ENCODE measurements around the gene OXCT1. TPM values are rescaled to one million over a fixed set of nuclear protein-coding genes. Genes with fewer than 3 reads are reported as not detected.

Gene OXCT1
- total and polyA plus RNA-seq, 2 of the 4 experiments (the other 2 are of a cell fraction): 14.2 to 16.3 TPM

DNA sequence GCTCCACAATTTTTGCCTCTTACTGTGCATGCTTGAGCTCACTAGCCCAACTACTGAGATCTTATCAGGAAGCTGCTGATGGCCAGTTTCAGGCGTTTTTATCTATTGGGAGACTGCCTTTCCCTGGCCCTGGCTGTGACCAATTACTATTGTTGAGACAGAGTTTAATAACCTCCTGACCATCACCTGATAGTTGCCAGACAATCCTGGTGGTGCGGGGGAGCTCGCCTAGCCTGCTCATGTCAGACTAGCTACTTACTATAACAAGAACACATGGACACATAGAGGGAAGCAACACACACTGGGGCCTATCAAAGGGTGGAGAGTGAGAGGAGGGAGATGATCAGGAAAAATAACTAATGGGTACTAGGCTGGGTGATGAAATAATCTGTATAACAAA is 13.0 kb upstream of the OXCT1 start:
- whole genome bisulfite sequencing, 2 experiments (ENCODE audit: extremely low coverage in 2 of 2, insufficient read length in 1 of 2): no CpG with 5 or more reads among the region's 3 CpGs

More for the DNA sequence above, 13.0 kb upstream of the OXCT1 start:
- Histone ChIP-seq H3K27ac (ENCODE audit: insufficient read depth, low read length) (no peak overlapping the region), H3K4me1 (ENCODE audit: control insufficient read depth, insufficient read depth, low read length) (no peaks in the 10 kb centered on the region), H3K27me3 (ENCODE audit: control insufficient read depth, insufficient read depth, low read length) (peaks cover 2% of the 10 kb centered on the region), H4K20me1 (ENCODE audit: insufficient read depth, low read length) (no peaks in the 10 kb centered on the region), H3K4me3 (ENCODE audit: insufficient read depth, low read depth, low read length) (no peak overlapping the region), H3K79me1 (ENCODE audit: low read depth in 1 of 2, low read length in 2 of 2) (no peaks in the 10 kb centered on the region), H2BK120ac (ENCODE audit: low read depth, low read length) (no peak overlapping the region), H3K4ac (ENCODE audit: low read depth, low read length) (no peak overlapping the region), H3K4me2 (ENCODE audit: low read depth, low read length) (no peak overlapping the region), H2AFZ (replicated peaks; ENCODE audit: low read length, poor library complexity) (no peak overlapping the region), H3K18ac (ENCODE audit: low read depth, low read length) (no peak overlapping the region), H3K9me1 (ENCODE audit: insufficient read depth, low read length) (no peaks in the 10 kb centered on the region), H2AK5ac (ENCODE audit: low read depth, low read length) (no peak overlapping the region), H4K8ac (ENCODE audit: low read depth in 2 of 2, low read length in 2 of 2) (no peak overlapping the region), H3K9me3 (ENCODE audit: control insufficient read depth, insufficient read depth, low read length) (no peaks in the 10 kb centered on the region), H2BK5ac (ENCODE audit: low read depth, low read length, poor library complexity, severe bottlenecking) (no peak overlapping the region), H3K9ac (ENCODE audit: low read depth, low read length) (no peak overlapping the region), H2AK9ac (replicated peaks; ENCODE audit: low read depth, low read length, poor library complexity) (no peak overlapping the region), H3K36me3 (ENCODE audit: control insufficient read depth, insufficient read depth, low read length) (no peaks in the 10 kb centered on the region), H3K23ac (ENCODE audit: low read depth, low read length) (no peak overlapping the region), H2BK15ac (ENCODE audit: low read depth, low read length) (no peak overlapping the region), H2BK20ac (ENCODE audit: low read depth, low read length) (no peak overlapping the region), H3K14ac (replicated peaks; ENCODE audit: low read depth, low read length) (no peak overlapping the region), H4K91ac (ENCODE audit: insufficient read depth, low read depth, low read length) (no peak overlapping the region), H4K5ac (ENCODE audit: low read depth, low read length) (no peak overlapping the region), H3K56ac (ENCODE audit: extremely low read depth, insufficient read depth, low read length) (no peak overlapping the region)
- ChIA-PET CTCF (no interaction called here), POLR2A (ENCODE audit: unreplicated experiment) (no interaction called here)
- no peak for TF ChIP-seq RCOR1 (IDR thresholded peaks at IDR 0.05; ENCODE audit: insufficient replicate concordance, low read length)
- TF ChIP-seq POLR2A (IDR thresholded peaks at IDR 0.05; ENCODE audit: low read depth, low read length): no peak
- no peak for TF ChIP-seq MAZ (IDR thresholded peaks at IDR 0.05; ENCODE audit: borderline replicate concordance, low read depth, low read length)
- no peak for TF ChIP-seq CHD1 (IDR thresholded peaks at IDR 0.05; ENCODE audit: low read depth, low read length)
- TF ChIP-seq, protein P1, sequence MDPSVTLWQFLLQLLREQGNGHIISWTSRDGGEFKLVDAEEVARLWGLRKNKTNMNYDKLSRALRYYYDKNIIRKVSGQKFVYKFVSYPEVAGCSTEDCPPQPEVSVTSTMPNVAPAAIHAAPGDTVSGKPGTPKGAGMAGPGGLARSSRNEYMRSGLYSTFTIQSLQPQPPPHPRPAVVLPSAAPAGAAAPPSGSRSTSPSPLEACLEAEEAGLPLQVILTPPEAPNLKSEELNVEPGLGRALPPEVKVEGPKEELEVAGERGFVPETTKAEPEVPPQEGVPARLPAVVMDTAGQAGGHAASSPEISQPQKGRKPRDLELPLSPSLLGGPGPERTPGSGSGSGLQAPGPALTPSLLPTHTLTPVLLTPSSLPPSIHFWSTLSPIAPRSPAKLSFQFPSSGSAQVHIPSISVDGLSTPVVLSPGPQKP (IDR thresholded peaks at IDR 0.05; ENCODE audit: borderline replicate concordance, low read depth, low read length): no peak
- no peak for TF ChIP-seq RFX5 (IDR thresholded peaks at IDR 0.05; ENCODE audit: low read depth, low read length)
- TF ChIP-seq, protein P2, sequence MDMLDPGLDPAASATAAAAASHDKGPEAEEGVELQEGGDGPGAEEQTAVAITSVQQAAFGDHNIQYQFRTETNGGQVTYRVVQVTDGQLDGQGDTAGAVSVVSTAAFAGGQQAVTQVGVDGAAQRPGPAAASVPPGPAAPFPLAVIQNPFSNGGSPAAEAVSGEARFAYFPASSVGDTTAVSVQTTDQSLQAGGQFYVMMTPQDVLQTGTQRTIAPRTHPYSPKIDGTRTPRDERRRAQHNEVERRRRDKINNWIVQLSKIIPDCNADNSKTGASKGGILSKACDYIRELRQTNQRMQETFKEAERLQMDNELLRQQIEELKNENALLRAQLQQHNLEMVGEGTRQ (IDR thresholded peaks at IDR 0.05; ENCODE audit: low read depth, low read length): no peak
- ATAC-seq (ENCODE audit: low read depth) (no peak), DNase-seq (no peak)
- dilution Hi-C loops (cut with HindIII; ENCODE audit: low sequenced_read_pairs, unreplicated experiment): no loop called here
- intact Hi-C loops (cut with micrococcal nuclease): no loop called here
- no TSS peak for BruUV-seq (replicated peaks)
- in situ Hi-C loops (cut with MboI; ENCODE audit: low sequenced_read_pairs): no loop called here
